HEK293 (cell line): ENCODE results near the gene ZCCHC2.
A peak's percentile ranks its signal among the peaks of the same experiment; 100 is the strongest.

Source experiments
- CTCF ChIA-PET: fragments of 350-600 bp; formaldehyde crosslinking; extraction: SDS; loops from one replicate; lab custom pipeline; 2021; ENCODE audit warnings: antibody characterized with exemption; lab: Yijun Ruan, JAX
- POLR2A ChIA-PET: fragments of 300-600 bp; formaldehyde crosslinking; extraction: SDS; loops from one replicate; lab custom pipeline; 2020; ENCODE audit warnings: antibody characterized with exemption, inconsistent platforms; lab: Yijun Ruan, JAX
- H3K27ac ChIP-seq: fragments of 200-500 bp; sonication (Bioruptor generic); 2 replicates; pipeline ENCODE4 v1.5.1; 2014; ENCODE audit warnings: low read depth, low read length, control low read depth, inconsistent platforms; ENCODE audit errors: extremely low read depth
- H3K36me3 ChIP-seq, 2 experiments: fragments of 200-500 bp in 1 of 2; sonication (Bioruptor generic) in 1 of 2; 1 replicate in 1 of 2; 2 replicates in 1 of 2; pipeline ENCODE4 v1.5.1; 2014 to 2017; ENCODE audit warnings: inconsistent platforms in 2 of 2, low read length in 2 of 2; ENCODE audit not compliant: control insufficient read depth in 2 of 2, insufficient read depth in 1 of 2
- H3K4me1 ChIP-seq: fragments of 200-500 bp; sonication (Bioruptor generic); 2 replicates; pipeline ENCODE4 v1.5.1; 2014; ENCODE audit warnings: mild to moderate bottlenecking, low read length, inconsistent platforms; ENCODE audit not compliant: control insufficient read depth, insufficient read depth
- H3K4me3 ChIP-seq: 2 replicates; pipeline ENCODE4 v1.5.1; 2011; ENCODE audit warnings: low read depth, mild to moderate bottlenecking, control low read depth, low read length, moderate library complexity
- H3K9me3 ChIP-seq: fragments of 200-500 bp; sonication (Bioruptor generic); 2 replicates; pipeline ENCODE4 v1.5.1; 2014; ENCODE audit warnings: low read depth, low read length, inconsistent platforms; ENCODE audit not compliant: control insufficient read depth, insufficient read depth
- BCL6B ChIP-seq: fragments of 450-650 bp; formaldehyde crosslinking; IDR thresholded peaks from 2 replicates; pipeline ENCODE4 v1.5.1; 2017; ENCODE audit warnings: missing biosample characterization, missing genetic modification characterization
- EGR2 ChIP-seq: fragments of 450-650 bp; formaldehyde crosslinking; IDR thresholded peaks from 2 replicates; pipeline ENCODE4 v1.5.1; 2016; ENCODE audit warnings: low read depth, missing biosample characterization, missing genetic modification characterization
- FEZF1 ChIP-seq: fragments of 450-650 bp; formaldehyde crosslinking; IDR thresholded peaks from 2 replicates; pipeline ENCODE4 v1.5.1; 2016; ENCODE audit warnings: missing biosample characterization, missing genetic modification characterization
- GFI1B ChIP-seq: fragments of 450-650 bp; formaldehyde crosslinking; IDR thresholded peaks from 2 replicates; pipeline ENCODE4 v1.5.1; 2016; ENCODE audit warnings: missing biosample characterization, missing genetic modification characterization
- KLF8 ChIP-seq: fragments of 450-650 bp; formaldehyde crosslinking; IDR thresholded peaks from 2 replicates; pipeline ENCODE4 v1.5.1; 2016; ENCODE audit warnings: missing biosample characterization, missing genetic modification characterization
- ZBTB1 ChIP-seq: fragments of 450-650 bp; formaldehyde crosslinking; IDR thresholded peaks from 2 replicates; pipeline ENCODE4 v1.5.1; 2016; ENCODE audit warnings: missing biosample characterization, missing genetic modification characterization
- ZNF138 ChIP-seq: fragments of 450-650 bp; formaldehyde crosslinking; IDR thresholded peaks from 2 replicates; pipeline ENCODE4 v1.5.1; 2016; ENCODE audit warnings: missing biosample characterization, missing genetic modification characterization, borderline replicate concordance
- ZNF146 ChIP-seq: fragments of 450-650 bp; formaldehyde crosslinking; IDR thresholded peaks from 2 replicates; pipeline ENCODE4 v1.5.1; 2016; ENCODE audit warnings: missing biosample characterization, missing genetic modification characterization
- ZNF148 ChIP-seq: fragments of 450-650 bp; formaldehyde crosslinking; IDR thresholded peaks from 2 replicates; pipeline ENCODE4 v1.5.0; 2017; ENCODE audit warnings: missing biosample characterization, missing genetic modification characterization, borderline replicate concordance
- ZNF155 ChIP-seq: fragments of 450-650 bp; formaldehyde crosslinking; IDR thresholded peaks from 2 replicates; pipeline ENCODE4 v1.5.1; 2016; ENCODE audit warnings: missing biosample characterization, missing genetic modification characterization
- ZNF248 ChIP-seq: fragments of 450-650 bp; formaldehyde crosslinking; IDR thresholded peaks from 2 replicates; pipeline ENCODE4 v1.5.1; 2017; ENCODE audit warnings: missing biosample characterization, missing genetic modification characterization
- ZNF274 ChIP-seq, 2 experiments: fragments of 200-500 bp in 1 of 2; fragments of 450-650 bp in 1 of 2; sonication (Bioruptor generic) in 1 of 2; formaldehyde crosslinking in 1 of 2; IDR thresholded peaks; 2 replicates each; pipeline versions ENCODE4 v1.5.1 to v1.6.1; 2014 to 2016; ENCODE audit warnings: borderline replicate concordance in 1 of 2, inconsistent platforms in 1 of 2, low read length in 1 of 2, missing biosample characterization in 1 of 2, missing genetic modification characterization in 1 of 2
- ZNF433 ChIP-seq: fragments of 450-650 bp; formaldehyde crosslinking; IDR thresholded peaks from 2 replicates; pipeline ENCODE4 v1.5.1; 2016; ENCODE audit warnings: missing biosample characterization, missing genetic modification characterization, low read depth
- ZNF555 ChIP-seq: fragments of 450-650 bp; formaldehyde crosslinking; conservative IDR thresholded peaks from 2 replicates; pipeline ENCODE4 v1.5.1; 2017; ENCODE audit warnings: missing biosample characterization, mild to moderate bottlenecking, missing genetic modification characterization, inconsistent platforms
- ZNF560 ChIP-seq: fragments of 450-650 bp; formaldehyde crosslinking; IDR thresholded peaks from 2 replicates; pipeline ENCODE4 v1.5.1; 2017; ENCODE audit warnings: missing biosample characterization, missing genetic modification characterization, borderline replicate concordance
- ZNF585B ChIP-seq: fragments of 450-650 bp; formaldehyde crosslinking; IDR thresholded peaks from 2 replicates; pipeline ENCODE4 v1.5.1; 2016; ENCODE audit warnings: missing biosample characterization, missing genetic modification characterization
- ZNF600 ChIP-seq: fragments of 450-650 bp; formaldehyde crosslinking; IDR thresholded peaks from 2 replicates; pipeline ENCODE4 v1.5.1; 2016; ENCODE audit warnings: missing biosample characterization, missing genetic modification characterization
- ZNF629 ChIP-seq: fragments of 450-650 bp; formaldehyde crosslinking; IDR thresholded peaks from 2 replicates; pipeline ENCODE4 v1.5.1; 2017; ENCODE audit warnings: missing biosample characterization, missing genetic modification characterization
- ZNF654 ChIP-seq: fragments of 450-650 bp; formaldehyde crosslinking; IDR thresholded peaks from 2 replicates; pipeline ENCODE4 v1.5.1; 2016; ENCODE audit warnings: low read depth, missing biosample characterization, missing genetic modification characterization
- ZNF785 ChIP-seq: fragments of 450-650 bp; formaldehyde crosslinking; IDR thresholded peaks from 2 replicates; pipeline ENCODE4 v1.5.1; 2016; ENCODE audit warnings: missing biosample characterization, missing genetic modification characterization
- TF ChIP-seq, protein P1 (sequence below): fragments of 450-650 bp; formaldehyde crosslinking; IDR thresholded peaks from 2 replicates; pipeline ENCODE4 v1.5.1; 2017; ENCODE audit warnings: missing biosample characterization, mild to moderate bottlenecking, missing genetic modification characterization, moderate library complexity
- TF ChIP-seq, protein P2 (sequence below): fragments of 450-650 bp; formaldehyde crosslinking; IDR thresholded peaks from 2 replicates; pipeline ENCODE4 v1.5.1; 2016; ENCODE audit warnings: missing biosample characterization, missing genetic modification characterization
- TF ChIP-seq, protein P3 (sequence below): fragments of 450-650 bp; formaldehyde crosslinking; IDR thresholded peaks from 2 replicates; pipeline ENCODE4 v1.5.1; 2016; ENCODE audit warnings: missing biosample characterization, missing genetic modification characterization

ZCCHC2 gene

DNA sequence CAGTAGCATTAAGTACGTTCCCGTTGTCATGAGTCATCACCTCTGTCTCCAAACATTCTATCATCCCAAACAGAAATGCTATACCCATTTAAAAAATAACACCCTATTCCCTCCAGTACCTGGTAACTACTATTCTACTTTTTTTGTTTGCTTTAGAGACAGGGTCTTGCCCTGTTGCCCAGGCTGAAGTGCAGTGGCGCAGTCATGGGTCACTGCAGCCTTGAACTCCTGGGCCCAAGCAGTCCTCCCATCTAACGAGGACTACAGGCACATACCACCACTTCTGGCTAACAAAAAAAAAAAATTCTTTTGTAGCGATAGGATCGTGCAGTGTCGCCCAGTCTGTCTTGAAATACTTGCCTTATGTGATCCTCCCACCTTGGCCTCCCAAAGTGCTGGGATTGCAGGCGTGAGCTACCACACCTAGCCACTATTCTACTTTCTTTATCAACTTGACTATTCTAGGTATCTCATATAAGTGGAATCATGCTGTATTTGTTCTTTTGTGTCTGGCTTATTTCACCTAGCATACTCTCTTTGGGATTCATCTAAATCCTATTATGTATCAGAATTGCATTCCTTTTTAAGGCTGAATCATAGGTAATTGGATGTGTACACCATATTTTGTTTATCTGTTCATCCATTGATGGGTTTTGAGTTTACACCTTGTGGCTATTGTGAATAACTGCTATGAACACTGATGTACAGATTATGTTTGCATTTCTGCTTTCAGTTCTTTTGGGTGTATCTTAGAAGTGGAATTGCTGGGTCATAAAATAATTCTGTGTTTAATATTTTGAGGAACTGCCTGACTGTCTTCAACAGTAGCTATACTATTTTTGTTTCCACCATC, 14.4 kb downstream of the ZCCHC2 start:
- Histone ChIP-seq H3K4me3 (no peak overlapping the region), H3K9me3 (no peaks in the 10 kb centered on the region), H3K4me1 (peaks cover 4% of the 10 kb centered on the region; the same call in 1 of the 2 replicates), H3K36me3 (peaks cover 9% of the 10 kb centered on the region in 2 experiments), H3K27ac (no peak overlapping the region)
- TF ChIP-seq, protein P1, sequence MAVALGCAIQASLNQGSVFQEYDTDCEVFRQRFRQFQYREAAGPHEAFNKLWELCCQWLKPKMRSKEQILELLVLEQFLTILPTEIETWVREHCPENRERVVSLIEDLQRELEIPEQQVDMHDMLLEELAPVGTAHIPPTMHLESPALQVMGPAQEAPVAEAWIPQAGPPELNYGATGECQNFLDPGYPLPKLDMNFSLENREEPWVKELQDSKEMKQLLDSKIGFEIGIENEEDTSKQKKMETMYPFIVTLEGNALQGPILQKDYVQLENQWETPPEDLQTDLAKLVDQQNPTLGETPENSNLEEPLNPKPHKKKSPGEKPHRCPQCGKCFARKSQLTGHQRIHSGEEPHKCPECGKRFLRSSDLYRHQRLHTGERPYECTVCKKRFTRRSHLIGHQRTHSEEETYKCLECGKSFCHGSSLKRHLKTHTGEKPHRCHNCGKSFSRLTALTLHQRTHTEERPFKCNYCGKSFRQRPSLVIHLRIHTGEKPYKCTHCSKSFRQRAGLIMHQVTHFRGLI (tag by site-specific recombination) = no peak
- no peak for TF ChIP-seq ZNF138 (tag by site-specific recombination)
- TF ChIP-seq ZNF248 (tag by site-specific recombination) = no peak
- TF ChIP-seq ZNF585B (tag by site-specific recombination) = 0 out of 2 replicates have a peak, but pooled peaks have one; percentile 13
- no peak for TF ChIP-seq ZNF155 (tag by site-specific recombination)
- ChIA-PET CTCF (interaction anchor here (0.7 to 1.3 kb wide), 3 partner anchors 10 to 21 kb away, joined by 3 to 6 read pairs (median 3); no protein-coding TSS in a partner anchor), POLR2A (interaction anchor here (1.9 kb wide), 1 partner anchor 10 kb away, joined by 6 read pairs; no protein-coding TSS in a partner anchor)

GRCh38 chr18:62537946-62538345, 15.1 kb downstream of the ZCCHC2 start:
- Histone ChIP-seq H3K4me3 (no peak overlapping the region), H3K36me3 (peaks cover 16% of the 10 kb centered on the region in 2 experiments), H3K9me3 (no peaks in the 10 kb centered on the region), H3K27ac (no peak overlapping the region), H3K4me1 (peaks cover 4% of the 10 kb centered on the region; the same call in 1 of the 2 replicates)
- ChIA-PET POLR2A (no interaction called here), CTCF (interaction anchor here (0.7 to 2.4 kb wide), 2 partner anchors 9 to 112 kb away, joined by 3 to 7 read pairs; no protein-coding TSS in a partner anchor)
- no peak for TF ChIP-seq ZNF785

DNA sequence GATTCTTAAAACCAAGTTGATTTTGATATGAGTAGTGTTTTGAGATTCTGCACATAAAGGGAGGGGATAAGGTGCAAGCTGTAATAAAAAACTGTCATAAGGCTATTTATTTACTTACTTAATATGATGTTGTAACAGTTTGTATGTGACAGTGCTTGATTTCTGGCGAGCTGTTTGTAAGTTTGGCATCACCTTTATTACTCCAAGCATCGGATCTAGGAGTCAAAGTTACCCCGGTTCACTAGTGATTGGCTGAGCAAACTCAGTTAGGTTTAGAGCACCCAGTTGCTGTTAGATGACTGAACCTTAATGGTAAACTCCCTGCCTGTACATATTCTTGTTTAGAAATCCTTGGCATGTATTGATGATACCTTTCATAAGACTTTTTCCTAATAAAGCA, 16.1 kb downstream of the ZCCHC2 start:
- no peak overlapping the region for H3K27ac ChIP-seq
- CTCF ChIA-PET = interaction anchor here (2.4 kb wide), 1 partner anchor 113 kb away, joined by 7 read pairs; no protein-coding TSS in a partner anchor
- H3K4me3 ChIP-seq = no peak overlapping the region
- H3K36me3 ChIP-seq = peaks cover 19 to 25% of the 10 kb centered on the region in 2 experiments
- TF ChIP-seq FEZF1 (tag by site-specific recombination) = no peak
- TF ChIP-seq ZNF654 (tag by site-specific recombination) = no peak
- TF ChIP-seq ZNF146 = no peak
- TF ChIP-seq ZNF433 (tag by site-specific recombination) = no peak
- no peak for TF ChIP-seq GFI1B (tag by site-specific recombination)
- no peak for TF ChIP-seq ZNF555
- no peak for TF ChIP-seq ZNF629 (tag by site-specific recombination)
- TF ChIP-seq ZBTB1 (tag by site-specific recombination) = no peak
- TF ChIP-seq, protein P2, sequence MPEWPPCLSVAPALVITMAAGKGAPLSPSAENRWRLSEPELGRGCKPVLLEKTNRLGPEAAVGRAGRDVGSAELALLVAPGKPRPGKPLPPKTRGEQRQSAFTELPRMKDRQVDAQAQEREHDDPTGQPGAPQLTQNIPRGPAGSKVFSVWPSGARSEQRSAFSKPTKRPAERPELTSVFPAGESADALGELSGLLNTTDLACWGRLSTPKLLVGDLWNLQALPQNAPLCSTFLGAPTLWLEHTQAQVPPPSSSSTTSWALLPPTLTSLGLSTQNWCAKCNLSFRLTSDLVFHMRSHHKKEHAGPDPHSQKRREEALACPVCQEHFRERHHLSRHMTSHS (tag by site-specific recombination) = no peak
- TF ChIP-seq, protein P3, sequence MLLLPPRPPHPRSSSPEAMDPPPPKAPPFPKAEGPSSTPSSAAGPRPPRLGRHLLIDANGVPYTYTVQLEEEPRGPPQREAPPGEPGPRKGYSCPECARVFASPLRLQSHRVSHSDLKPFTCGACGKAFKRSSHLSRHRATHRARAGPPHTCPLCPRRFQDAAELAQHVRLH = no peak
- TF ChIP-seq BCL6B (tag by site-specific recombination) = no peak
- no peak for TF ChIP-seq EGR2 (tag by site-specific recombination)
- TF ChIP-seq KLF8 (tag by site-specific recombination) = no peak
- no peak for TF ChIP-seq ZNF148
- no peak for TF ChIP-seq ZNF274 (IDR thresholded peaks at IDR 0.05; ENCODE audit: low read length)
- no peak for TF ChIP-seq ZNF274 (tag by site-specific recombination; IDR thresholded peaks at IDR 0.05; ENCODE audit: borderline replicate concordance)
- no peak for TF ChIP-seq ZNF560
- TF ChIP-seq ZNF600 (tag by site-specific recombination) = no peak
- H3K4me1 ChIP-seq = peaks cover 4% of the 10 kb centered on the region; the same call in 1 of the 2 replicates
- POLR2A ChIA-PET = no interaction called here
- no peaks in the 10 kb centered on the region for H3K9me3 ChIP-seq
